ENCODE measurements around the gene ITIH4. TPM values are rescaled to one million over a fixed set of nuclear protein-coding genes. Genes with fewer than 3 reads are reported as not detected.

Gene ITIH4
- total RNA-seq, 1 donor from 2014 or later, result 26.9 TPM

- peaks cover 10% of the 10 kb centered on the region for H3K4me1 ChIP-seq
- ATAC-seq (no peak), DNase-seq (no peak)
- intact Hi-C loops (cut with DNase I), result no loop called here
- H3K4me3 ChIP-seq, result no peak overlapping the region
- H3K27ac ChIP-seq, result no peak overlapping the region
- H3K36me3 ChIP-seq, result peaks cover 30% of the 10 kb centered on the region
- TF ChIP-seq CTCF (IDR thresholded peaks at IDR 0.05), result no peak
- H3K27me3 ChIP-seq, result no peaks in the 10 kb centered on the region
- H3K9me3 ChIP-seq, result no peaks in the 10 kb centered on the region
These were observed 6.5 kb upstream of the ITIH4 start for GRCh38 chr3:52836986-52837385.

GRCh38 chr3:52836471-52836845, 6.0 kb upstream of the ITIH4 start:
- ATAC-seq (no peak), DNase-seq (no peak)
- Histone ChIP-seq H3K9me3 (no peaks in the 10 kb centered on the region), H3K27me3 (no peaks in the 10 kb centered on the region), H3K4me3 (no peak overlapping the region), H3K36me3 (peaks cover 25% of the 10 kb centered on the region), H3K4me1 (peaks cover 10% of the 10 kb centered on the region), H3K27ac (no peak overlapping the region)
- TF ChIP-seq CTCF (IDR thresholded peaks at IDR 0.05), result no peak
- intact Hi-C loops (cut with DNase I), result no loop called here

GRCh38 chr3:52835766-52836470, 5.4 kb upstream of the ITIH4 start:
- DNase-seq (no peak), ATAC-seq (no peak)
- TF ChIP-seq CTCF (IDR thresholded peaks at IDR 0.05), result no peak
- H3K4me1 ChIP-seq, result peaks cover 10% of the 10 kb centered on the region
- no peak overlapping the region for H3K27ac ChIP-seq
- H3K4me3 ChIP-seq, result no peak overlapping the region
- peaks cover 19% of the 10 kb centered on the region for H3K36me3 ChIP-seq
- H3K9me3 ChIP-seq, result no peaks in the 10 kb centered on the region
- H3K27me3 ChIP-seq, result no peaks in the 10 kb centered on the region
- intact Hi-C loops (cut with DNase I), result no loop called here

GRCh38 chr3:52834871-52835501, 4.5 kb upstream of the ITIH4 start, which contains the start of gene MUSTN1:
Gene MUSTN1 (minus strand): TSS chr3:52835019. CDS start chr3:52834948, 71 bp downstream.
- intact Hi-C loops (cut with DNase I), result no loop called here
- Histone ChIP-seq H3K27ac (peak within 1 kb of the TSS; percentile 24), H3K36me3 (peaks cover 11% of the 10 kb centered on the region), H3K27me3 (no peaks in the 10 kb centered on the region), H3K4me1 (peaks cover 10% of the 10 kb centered on the region), H3K4me3 (peak within 1 kb of the TSS; percentile 19), H3K9me3 (no peaks in the 10 kb centered on the region)
- TF ChIP-seq CTCF (IDR thresholded peaks at IDR 0.05), result no peak
- ATAC-seq (no peak), DNase-seq (no peak)

GRCh38 chr3:52833202-52833601, 2.7 kb upstream of the ITIH4 start:
- no peak for TF ChIP-seq CTCF (IDR thresholded peaks at IDR 0.05)
- H3K27ac ChIP-seq, result no peak overlapping the region
- no peak for ATAC-seq
- intact Hi-C loops (cut with DNase I), result no loop called here
- H3K4me3 ChIP-seq, result no peak overlapping the region
- no peaks in the 10 kb centered on the region for H3K27me3 ChIP-seq
- H3K9me3 ChIP-seq, result no peaks in the 10 kb centered on the region
- peaks cover 9% of the 10 kb centered on the region for H3K36me3 ChIP-seq
- H3K4me1 ChIP-seq, result peaks cover 10% of the 10 kb centered on the region
- DNase-seq, result no peak

Measured in upper lobe of right lung (tissue), 1 donor.